Measurements from ENCODE around the gene KPNA3.
"Not testable (repeated sequence)": the region's sequence is repeated elsewhere in the genome, so short reads cannot be mapped to it uniquely, and the experiment has no call there.

Gene KPNA3

GRCh38 chr13:49820591-49821215 is 28.2 kb upstream of the KPNA3 start:
- no peak for TF ChIP-seq CTCF (IDR thresholded peaks at IDR 0.05)
- TF ChIP-seq ZFX (IDR thresholded peaks at IDR 0.05; ENCODE audit: borderline replicate concordance) = no peak
- no peak overlapping the region for H3K27ac ChIP-seq

GRCh38 chr13:49816047-49816446 is 23.6 kb upstream of the KPNA3 start:
- H3K27ac ChIP-seq = not testable (repeated sequence)

GRCh38 chr13:49814551-49815270 is 22.2 kb upstream of the KPNA3 start:
- no peak overlapping the region for H3K27ac ChIP-seq
- TF ChIP-seq ZFX (IDR thresholded peaks at IDR 0.05; ENCODE audit: borderline replicate concordance) = no peak
- TF ChIP-seq CTCF (IDR thresholded peaks at IDR 0.05) = no peak

GRCh38 chr13:49812812-49813211 is 20.3 kb upstream of the KPNA3 start:
- H3K27ac ChIP-seq = no peak overlapping the region
- TF ChIP-seq ZFX (IDR thresholded peaks at IDR 0.05; ENCODE audit: borderline replicate concordance) = no peak
- TF ChIP-seq CTCF (IDR thresholded peaks at IDR 0.05) = no peak

- TF ChIP-seq ZFX (IDR thresholded peaks at IDR 0.05; ENCODE audit: borderline replicate concordance) (no peak), CTCF (IDR thresholded peaks at IDR 0.05) (no peak)
Observed at GRCh38 chr13:49811527-49811908, 19.0 kb upstream of the KPNA3 start.

GRCh38 chr13:49810567-49811526 is 18.4 kb upstream of the KPNA3 start:
- TF ChIP-seq ZFX (IDR thresholded peaks at IDR 0.05; ENCODE audit: borderline replicate concordance) (no peak), CTCF (IDR thresholded peaks at IDR 0.05) (no peak)

More at GRCh38 chr13:49811527-49811908, 19.0 kb upstream of the KPNA3 start:
- no peak overlapping the region for H3K27ac ChIP-seq

GRCh38 chr13:49807681-49808080 is 15.2 kb upstream of the KPNA3 start:
- no peak for TF ChIP-seq ZFX (IDR thresholded peaks at IDR 0.05; ENCODE audit: borderline replicate concordance)
- TF ChIP-seq CTCF (IDR thresholded peaks at IDR 0.05) = no peak

More at GRCh38 chr13:49810567-49811526, 18.4 kb upstream of the KPNA3 start:
- H3K27ac ChIP-seq = no peak overlapping the region

More at GRCh38 chr13:49807681-49808080, 15.2 kb upstream of the KPNA3 start:
- H3K27ac ChIP-seq = no peak overlapping the region

Measured in 22Rv1 (cell line).